Testis (tissue), 3 donors: Measurements from ENCODE around the gene KRT36. TPM values are rescaled to one million over a fixed set of nuclear protein-coding genes. Genes with fewer than 3 reads are reported as not detected.

Experiments used
- DNase-seq: peaks from one replicate; pipeline ENCODE4 v3.0.0-alpha.2; 2019
- H3K27ac ChIP-seq, 2 donors: fragments of 200-600 bp; sonication (generic); one replicate each; pipeline ENCODE4 v1.5.1; 2019
- H3K27me3 ChIP-seq: fragments of 200-600 bp; sonication (generic); one replicate; pipeline ENCODE4 v1.5.1; 2019
- H3K36me3 ChIP-seq: fragments of 200-600 bp; sonication (generic); one replicate; pipeline ENCODE4 v1.5.1; 2017; ENCODE audit warnings: low read depth; ENCODE audit errors: missing control alignments
- H3K4me1 ChIP-seq: fragments of 200-600 bp; sonication (generic); one replicate; pipeline ENCODE4 v1.5.1; 2019
- H3K4me3 ChIP-seq, 2 donors: fragments of 200-600 bp; sonication (generic); one replicate each; pipeline ENCODE4 v1.5.1; 2017 to 2019
- H3K9me3 ChIP-seq: fragments of 200-600 bp; sonication (generic); one replicate; pipeline ENCODE4 v1.5.1; 2017
- CTCF ChIP-seq, 3 experiments: fragments of 450-650 bp in 2 of 3; fragments of 200-600 bp in 1 of 3; sonication (generic) in 1 of 3; IDR thresholded peaks; one replicate each; pipeline ENCODE4 v1.5.1; 2016 to 2019; ENCODE audit warnings: antibody characterized with exemption in 3 of 3, mild to moderate bottlenecking in 2 of 3, moderate library complexity in 1 of 3
- POLR2A ChIP-seq: fragments of 450-650 bp; IDR thresholded peaks from one replicate; pipeline ENCODE4 v1.6.1; 2017; ENCODE audit warnings: antibody characterized with exemption, mild to moderate bottlenecking, moderate library complexity
- WGBS, 2 donors: methylation state at CpG; one replicate each; pipeline ENCODE4 v1.1.5; 2018; 5-methylcytosine and 5-hydroxymethylcytosine counted together
- intact Hi-C: fragments of 100-400 bp; cut with DNase I; formaldehyde crosslinking; loops from one replicate; pipeline ENCODE4 v1.15.1; 2023; ENCODE audit warnings: low total_unique reads
- polyA plus RNA-seq: library from polyadenylated mRNA; stranded (reverse); fragments of 350-450 nt; fragmentation: Illumina TruSeq; extraction: RNeasy Lipid Tissue Mini Kit (QIAGEN cat#74804); gene quantifications from one replicate; pipeline ENCODE4 v1.2.3, GENCODE V29; 2014; ENCODE audit warnings: low read depth, low replicate concordance; ENCODE audit not compliant: insufficient read depth
- total RNA-seq, 2 donors: library from RNA; depleted of rRNA; stranded (reverse); fragments of >200 nt; gene quantifications; one replicate each; pipeline ENCODE4 v1.2.3, GENCODE V29; 2016

KRT36 gene
- total and polyA plus RNA-seq, 3 donors from 2014 or later: 0.24 to 0.43 (median 0.24) TPM

- TF ChIP-seq POLR2A: no peak
- no peak for TF ChIP-seq CTCF (IDR thresholded peaks at IDR 0.05)
- intact Hi-C loops: no loop called here
- Histone ChIP-seq H3K4me1 (peaks cover 9% of the 10 kb centered on the region), H3K36me3 (no peaks in the 10 kb centered on the region), H3K9me3 (no peaks in the 10 kb centered on the region), H3K27ac (no peak overlapping the region), H3K4me3 (no peak overlapping the region), H3K27me3 (no peaks in the 10 kb centered on the region)
- 93 to 94% methylated on average over 12 to 14 of the region's 14 CpGs for WGBS, 2 donors
- DNase-seq: no peak
Measured at GRCh38 chr17:41516147-41516829, 26.6 kb upstream of the KRT36 start.

GRCh38 chr17:41513168-41513547 lies 23.4 kb upstream of the KRT36 start:
- Histone ChIP-seq H3K4me3 (no peak overlapping the region), H3K27me3 (no peaks in the 10 kb centered on the region), H3K4me1 (peaks cover 7% of the 10 kb centered on the region), H3K27ac (no peak overlapping the region), H3K9me3 (no peaks in the 10 kb centered on the region), H3K36me3 (no peaks in the 10 kb centered on the region)
- 63 to 78% methylated on average over 5 of the region's 5 CpGs for WGBS, 2 donors
- TF ChIP-seq CTCF (IDR thresholded peaks at IDR 0.05) (no peak), POLR2A (no peak)
- intact Hi-C loops: no loop called here
- DNase-seq: no peak

GRCh38 chr17:41512546-41513167 lies 22.9 kb upstream of the KRT36 start:
- intact Hi-C loops: no loop called here
- WGBS, 2 donors: 62 to 72% methylated on average over 6 to 7 of the region's 7 CpGs
- H3K9me3 ChIP-seq: no peaks in the 10 kb centered on the region
- H3K27ac ChIP-seq: no peak overlapping the region
- H3K27me3 ChIP-seq: no peaks in the 10 kb centered on the region
- DNase-seq: no peak
- peaks cover 7% of the 10 kb centered on the region for H3K4me1 ChIP-seq
- no peak overlapping the region for H3K4me3 ChIP-seq
- TF ChIP-seq POLR2A (no peak), CTCF (IDR thresholded peaks at IDR 0.05) (no peak)
- H3K36me3 ChIP-seq: no peaks in the 10 kb centered on the region

GRCh38 chr17:41511716-41512115 lies 22.0 kb upstream of the KRT36 start:
- Histone ChIP-seq H3K27ac (no peak overlapping the region), H3K36me3 (no peaks in the 10 kb centered on the region), H3K4me3 (no peak overlapping the region), H3K27me3 (no peaks in the 10 kb centered on the region), H3K9me3 (no peaks in the 10 kb centered on the region), H3K4me1 (peaks cover 13% of the 10 kb centered on the region)
- no peak for TF ChIP-seq POLR2A
- TF ChIP-seq CTCF (IDR thresholded peaks at IDR 0.05): no peak
- intact Hi-C loops: no loop called here
- WGBS, 2 donors: 71 to 80% methylated on average over 10 of the region's 10 CpGs
- DNase-seq: no peak

GRCh38 chr17:41511116-41511515 lies 21.4 kb upstream of the KRT36 start:
- Histone ChIP-seq H3K4me3 (no peak overlapping the region), H3K4me1 (peaks cover 13% of the 10 kb centered on the region), H3K9me3 (no peaks in the 10 kb centered on the region), H3K27ac (no peak overlapping the region), H3K27me3 (no peaks in the 10 kb centered on the region), H3K36me3 (no peaks in the 10 kb centered on the region)
- DNase-seq: no peak
- intact Hi-C loops: no loop called here
- TF ChIP-seq CTCF (IDR thresholded peaks at IDR 0.05) (no peak), POLR2A (no peak)
- 55 to 90% methylated on average over 2 to 4 of the region's 4 CpGs for WGBS, 2 donors
